Stimulated activated CD8-positive, alpha-beta memory T cell treated with anti-CD3 and anti-CD28 coated beads, Interleukin-12 subunit alpha, Interleukin-12 subunit beta, amount 100 ng/mL, for 24 hours (primary cell): ENCODE measurements around the gene WDR90.

Experiments used
- DNase-seq: peaks from one replicate; pipeline ENCODE4 v3.0.0-alpha.2; 2020; ENCODE audit errors: extremely low read depth

Gene WDR90

DNA sequence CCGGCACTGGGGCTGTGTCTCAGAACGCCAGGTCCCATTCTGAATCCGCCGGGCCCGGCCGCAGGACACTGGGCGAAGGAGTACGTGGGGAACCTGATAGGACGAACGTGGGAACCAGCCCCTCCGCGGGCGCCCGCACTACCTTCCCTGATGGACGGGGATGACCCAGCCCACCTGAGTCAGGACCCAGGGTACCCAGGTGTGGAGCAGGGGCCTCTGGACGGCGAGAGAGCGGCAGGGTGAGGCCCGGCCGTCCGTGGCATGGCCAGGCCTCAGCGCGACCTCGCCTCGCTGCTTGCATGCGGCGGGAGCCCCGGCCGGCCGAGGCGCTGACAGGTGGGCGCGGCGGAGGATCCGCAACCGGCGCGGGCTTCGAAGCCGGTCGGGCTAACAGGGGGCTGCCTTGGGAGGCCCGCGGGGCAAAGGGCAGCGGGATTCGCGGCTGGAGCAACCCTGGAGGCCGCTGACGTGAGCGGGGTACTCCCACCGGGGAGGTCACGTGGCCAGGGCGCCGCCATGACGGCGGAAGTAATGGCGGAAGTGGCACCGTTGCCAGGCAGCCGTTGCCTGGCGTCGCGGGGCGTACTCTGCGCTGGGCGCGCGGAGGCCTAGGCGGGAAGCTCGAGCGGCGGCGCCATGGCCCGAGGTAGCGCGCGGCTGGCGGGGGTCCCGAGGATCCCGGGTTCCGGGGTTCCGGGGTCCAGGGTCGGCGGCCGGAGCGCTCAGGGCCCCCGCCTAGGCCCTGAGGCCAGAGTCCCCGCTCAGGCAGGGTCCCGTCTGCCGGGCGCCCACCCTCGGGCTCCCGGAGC is at the start of gene WDR90:
Gene WDR90 (plus strand): TSS at position 585 of the 809 bp plus-strand sequence. CDS start 52 bp downstream, at position 637.
- peak; percentile 90 for DNase-seq

DNA sequence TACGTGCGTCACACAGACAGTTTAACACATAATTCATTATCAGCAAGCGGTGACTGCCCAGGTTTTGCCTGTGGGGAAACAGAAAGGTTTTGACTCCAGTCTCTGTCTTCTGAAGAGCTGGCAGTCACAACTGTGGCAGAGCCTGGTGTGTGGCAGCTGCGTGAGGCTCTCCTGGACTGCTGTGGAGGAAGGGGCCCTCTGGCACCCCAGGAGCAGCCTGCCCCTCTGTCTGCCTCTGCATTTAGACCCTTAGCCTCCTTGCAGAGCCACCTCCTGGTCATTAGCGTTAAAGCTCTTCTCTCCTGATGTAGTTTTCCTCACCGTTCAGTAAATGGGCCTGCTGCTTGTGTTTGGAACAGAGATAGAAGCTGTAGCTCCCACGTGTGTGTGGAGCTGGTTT is 48.4 kb upstream of the WDR90 start:
- no peak for DNase-seq

- DNase-seq, result no peak
Observed at GRCh38 chr16:603933-604332, 45.2 kb upstream of the WDR90 start.

GRCh38 chr16:606656-607307 is 42.4 kb upstream of the WDR90 start:
- DNase-seq, result no peak

- no peak for DNase-seq
Observed at GRCh38 chr16:608019-608418, 41.1 kb upstream of the WDR90 start.

DNA sequence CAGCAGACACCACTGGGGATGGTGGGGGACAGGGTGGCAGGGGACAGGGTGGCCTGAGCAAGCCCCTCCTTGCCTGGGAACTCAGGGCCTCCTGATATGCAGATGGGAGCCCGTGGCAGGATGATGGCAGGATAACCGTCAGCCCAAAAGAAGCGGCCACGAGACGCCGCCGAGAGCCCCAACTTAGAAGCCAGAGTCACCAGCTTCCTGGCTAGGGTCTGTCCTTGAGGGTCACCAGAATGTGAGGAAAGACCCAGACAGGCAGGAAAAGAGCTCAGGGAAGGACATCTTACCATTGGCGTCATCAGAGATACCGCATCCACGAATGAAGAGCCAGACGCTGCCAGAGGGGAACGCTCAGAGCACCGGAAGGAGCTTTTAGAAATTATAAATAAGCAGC is 39.8 kb upstream of the WDR90 start:
- no peak for DNase-seq

DNA sequence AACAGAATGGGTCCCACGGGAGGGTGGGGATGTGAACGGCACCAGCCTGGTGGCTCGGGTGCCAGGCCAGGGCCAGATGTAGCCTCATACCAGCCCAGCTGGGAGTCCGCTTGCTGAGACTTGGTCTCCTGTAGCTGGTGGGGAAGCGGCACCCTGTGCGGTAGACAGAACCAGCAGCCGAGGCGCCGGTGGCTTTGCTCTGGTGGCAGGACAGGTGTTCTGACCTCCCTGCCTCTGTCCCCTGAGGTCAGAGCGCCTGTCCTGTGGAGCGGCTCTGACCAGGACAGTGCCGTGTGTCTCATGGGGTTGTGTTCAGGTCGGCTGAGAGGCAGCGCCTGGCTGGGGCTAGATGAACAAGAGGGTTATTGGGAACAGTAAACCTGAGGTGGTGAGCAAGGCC is 39.2 kb upstream of the WDR90 start:
- no peak for DNase-seq

DNA sequence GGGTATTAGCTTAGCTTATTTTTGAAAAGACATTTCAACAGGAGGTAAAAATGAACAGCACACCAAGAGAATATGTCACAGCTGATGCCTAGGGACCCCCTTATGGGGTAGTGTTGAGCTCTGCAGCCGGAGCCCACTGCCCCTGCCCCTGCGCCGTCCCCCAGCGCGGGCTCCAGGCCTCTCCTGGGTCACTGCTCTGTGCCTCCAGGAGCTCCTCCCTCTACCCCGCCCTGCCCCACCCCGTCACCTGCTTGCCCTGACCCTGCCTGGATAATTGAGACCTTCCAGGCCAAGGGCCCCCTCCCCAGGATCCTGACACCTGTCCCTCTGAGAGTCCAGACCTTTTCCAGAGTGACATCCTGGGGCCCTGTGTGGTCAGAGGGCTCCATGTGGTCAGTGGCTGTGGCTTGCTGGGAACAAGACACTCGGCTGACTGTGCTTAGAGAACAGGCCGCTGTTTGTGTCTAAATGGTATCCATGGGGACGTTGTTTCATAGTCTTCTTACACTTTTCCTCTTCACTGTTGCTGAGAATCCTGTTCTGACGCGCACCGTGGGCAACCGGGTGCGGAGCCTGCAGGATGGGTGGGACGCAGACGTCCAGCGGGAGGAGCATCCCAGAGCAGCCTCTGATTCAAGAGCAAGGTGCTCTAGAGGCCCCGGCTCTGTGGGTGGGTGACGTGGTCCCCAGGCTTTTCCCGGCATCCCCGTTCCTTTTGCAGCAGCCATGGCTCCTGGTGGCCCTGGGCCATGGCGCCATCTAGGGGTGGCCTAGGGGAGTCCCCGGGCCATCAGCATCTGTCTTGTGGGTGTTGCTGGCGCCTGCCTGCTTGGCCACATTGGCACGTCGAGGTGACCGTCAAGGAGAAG is 38.4 kb upstream of the WDR90 start:
- no peak for DNase-seq

DNA sequence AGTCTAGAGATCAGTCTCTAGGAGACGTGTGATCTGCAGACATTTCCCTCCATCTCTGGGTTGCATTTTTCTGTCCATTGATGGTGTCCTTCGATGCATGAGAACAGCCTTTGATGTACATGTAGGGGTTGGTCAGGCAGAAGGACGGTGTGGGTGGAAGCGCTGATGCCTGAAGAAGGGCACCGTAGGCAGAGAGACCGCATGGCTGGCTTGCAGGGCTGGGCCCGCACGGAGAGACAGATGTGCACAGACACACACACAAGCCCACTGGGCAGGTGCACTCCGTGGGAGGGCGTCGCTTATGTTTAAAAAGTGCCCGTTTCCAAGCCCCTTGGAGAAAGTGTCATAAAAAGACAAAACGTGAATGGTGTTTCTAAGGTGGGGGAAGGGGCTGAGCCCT is 34.0 kb upstream of the WDR90 start:
- DNase-seq, result no peak

DNA sequence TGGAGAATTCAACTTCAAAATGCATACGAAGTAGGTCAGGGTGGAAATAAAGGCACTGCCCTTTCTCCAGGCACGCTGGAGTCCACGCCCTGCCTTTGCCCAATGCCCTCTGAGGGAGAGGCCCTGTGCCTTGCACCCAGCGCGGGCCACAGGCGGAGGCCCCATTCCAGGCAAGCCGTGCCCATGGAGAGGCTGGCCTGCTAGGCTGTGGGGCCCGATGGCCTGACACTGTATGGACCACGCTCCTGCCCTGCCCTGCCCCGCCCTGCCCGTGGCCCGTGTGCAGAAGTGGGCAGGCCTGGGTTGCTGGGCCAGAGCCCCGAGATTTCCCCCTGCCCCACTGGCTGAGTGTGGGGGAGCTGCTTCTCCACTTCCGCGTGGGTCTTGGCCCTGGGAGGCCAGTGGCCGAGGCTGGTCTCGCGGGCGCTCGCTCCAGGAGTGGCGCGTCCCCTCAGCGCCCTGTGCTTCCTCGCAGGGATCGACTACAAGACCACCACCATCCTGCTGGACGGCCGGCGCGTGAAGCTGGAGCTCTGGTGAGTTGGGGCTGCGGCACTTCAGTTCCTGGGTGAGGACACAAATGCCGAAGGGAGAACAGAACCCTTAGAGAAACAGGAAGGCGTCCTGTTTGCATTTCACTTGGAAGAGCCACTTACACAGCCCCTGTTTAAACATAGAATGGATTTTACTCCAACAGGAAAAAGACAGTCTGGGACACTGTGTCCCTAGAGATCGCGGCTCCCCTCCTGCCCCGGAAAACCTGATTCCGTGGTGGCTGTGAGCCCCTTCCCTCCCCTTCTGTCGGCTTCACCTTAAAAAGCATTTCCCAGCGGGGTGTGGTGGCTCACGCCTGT is 32.2 kb upstream of the WDR90 start:
- DNase-seq, result no peak

DNA sequence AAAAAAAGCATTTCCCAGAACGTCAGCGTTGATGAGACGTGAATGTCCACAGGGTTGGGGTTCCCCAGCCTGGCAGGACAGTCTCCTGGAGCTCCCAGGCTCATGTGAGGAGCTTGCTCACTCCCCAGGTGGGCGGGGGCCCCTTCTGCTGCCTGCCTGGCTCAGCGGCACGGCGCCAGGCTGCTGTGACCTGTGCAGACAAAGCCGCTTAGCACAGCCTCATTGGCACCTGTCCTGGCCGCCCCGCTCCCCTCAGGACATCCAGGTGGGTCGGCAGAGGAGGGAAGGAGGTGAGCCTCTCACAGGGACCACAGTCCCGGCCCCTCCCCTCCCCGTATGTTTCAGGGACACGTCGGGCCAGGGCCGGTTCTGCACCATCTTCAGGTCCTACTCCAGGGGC is 31.3 kb upstream of the WDR90 start:
- DNase-seq, result no peak

- DNase-seq, result no peak
Observed at GRCh38 chr16:619476-620100, 29.6 kb upstream of the WDR90 start.

DNA sequence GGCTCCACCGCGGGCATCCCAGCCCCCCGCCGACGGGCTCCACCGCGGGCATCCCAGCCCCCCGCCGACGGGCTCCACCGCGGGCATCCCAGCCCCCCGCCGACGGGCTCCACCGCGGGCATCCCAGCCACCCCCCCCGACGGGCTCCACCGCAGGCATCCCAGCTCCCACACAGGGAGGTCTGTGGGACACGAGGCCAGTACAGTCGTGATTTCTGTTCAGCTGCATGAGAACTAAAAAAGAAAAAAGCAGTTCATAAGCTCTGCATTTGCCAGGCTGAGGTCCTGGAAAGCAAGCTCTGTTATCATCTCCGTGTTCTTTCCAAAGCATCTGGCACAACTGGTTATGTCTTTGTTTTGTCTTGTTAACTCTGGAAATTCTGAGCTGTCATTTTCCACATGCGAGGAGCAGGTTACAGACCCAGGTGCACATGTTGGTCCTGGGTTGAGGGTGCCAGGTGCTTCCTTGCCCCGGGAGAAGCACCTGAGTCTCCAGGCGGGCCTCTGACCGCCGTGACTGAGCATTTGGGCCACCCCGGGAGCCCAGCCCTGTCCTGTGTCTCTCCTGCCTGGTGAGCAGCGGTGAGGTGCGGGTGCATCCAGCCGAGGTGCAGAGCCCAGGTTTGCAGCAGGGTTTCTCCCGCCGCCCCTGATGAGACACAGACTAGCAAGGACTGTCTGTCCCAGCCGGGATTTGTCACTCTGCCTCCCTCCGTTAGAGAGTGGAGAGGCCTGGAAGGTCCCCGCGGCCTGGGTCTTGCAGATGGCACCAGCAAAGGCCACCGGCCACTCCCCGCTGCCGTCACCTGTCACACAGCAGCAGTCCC is 28.3 kb upstream of the WDR90 start:
- DNase-seq, result no peak

- no peak for DNase-seq
Observed at GRCh38 chr16:621526-622105, 27.5 kb upstream of the WDR90 start.

DNA sequence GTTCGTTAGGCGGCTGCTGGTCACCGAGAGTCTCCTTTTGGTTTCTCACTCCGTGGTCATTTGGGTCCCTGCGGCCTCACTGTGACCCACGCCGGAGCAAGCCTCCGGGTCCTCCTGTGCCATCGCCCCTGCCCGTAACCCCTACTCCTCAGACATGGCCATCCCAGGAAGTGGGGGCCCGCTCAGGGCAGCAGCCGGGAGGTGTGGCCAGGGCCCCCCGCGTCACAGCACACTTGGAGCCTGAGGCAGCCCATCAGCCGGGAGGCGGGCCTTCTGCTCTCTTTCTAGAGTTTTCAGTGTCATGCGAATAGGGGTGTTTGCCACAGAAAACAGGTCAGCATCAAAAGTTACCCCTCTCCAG is 26.3 kb upstream of the WDR90 start:
- no peak for DNase-seq

DNA sequence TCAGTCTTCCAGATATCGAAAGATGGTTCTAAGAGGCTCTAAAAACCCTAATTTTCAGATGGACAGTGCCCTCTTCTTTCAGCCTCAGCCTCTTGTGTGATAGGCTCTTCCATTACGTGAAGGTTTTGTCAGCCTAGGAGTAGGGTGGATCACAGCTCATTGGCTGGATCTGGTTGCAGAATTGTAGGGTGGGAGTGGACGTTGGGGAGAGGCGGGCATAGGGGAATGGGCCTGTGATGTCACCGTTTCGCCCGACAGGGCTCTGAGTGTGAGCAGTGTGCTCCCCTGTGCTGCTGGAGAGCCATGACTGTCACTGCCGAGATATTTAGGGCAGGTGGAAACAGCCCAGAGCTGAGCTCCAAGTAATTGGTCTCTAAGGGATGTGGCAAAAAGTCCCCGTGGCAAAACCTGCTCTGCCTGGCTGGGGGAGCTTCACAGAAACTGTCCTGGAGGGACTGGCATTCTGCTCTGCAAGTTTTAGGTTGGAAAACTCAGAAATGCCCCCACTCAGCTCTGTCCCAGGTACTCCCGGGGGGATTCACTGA is 24.6 kb upstream of the WDR90 start:
- no peak for DNase-seq

- no peak for DNase-seq
Observed at GRCh38 chr16:625117-625976, 23.8 kb upstream of the WDR90 start.

DNA sequence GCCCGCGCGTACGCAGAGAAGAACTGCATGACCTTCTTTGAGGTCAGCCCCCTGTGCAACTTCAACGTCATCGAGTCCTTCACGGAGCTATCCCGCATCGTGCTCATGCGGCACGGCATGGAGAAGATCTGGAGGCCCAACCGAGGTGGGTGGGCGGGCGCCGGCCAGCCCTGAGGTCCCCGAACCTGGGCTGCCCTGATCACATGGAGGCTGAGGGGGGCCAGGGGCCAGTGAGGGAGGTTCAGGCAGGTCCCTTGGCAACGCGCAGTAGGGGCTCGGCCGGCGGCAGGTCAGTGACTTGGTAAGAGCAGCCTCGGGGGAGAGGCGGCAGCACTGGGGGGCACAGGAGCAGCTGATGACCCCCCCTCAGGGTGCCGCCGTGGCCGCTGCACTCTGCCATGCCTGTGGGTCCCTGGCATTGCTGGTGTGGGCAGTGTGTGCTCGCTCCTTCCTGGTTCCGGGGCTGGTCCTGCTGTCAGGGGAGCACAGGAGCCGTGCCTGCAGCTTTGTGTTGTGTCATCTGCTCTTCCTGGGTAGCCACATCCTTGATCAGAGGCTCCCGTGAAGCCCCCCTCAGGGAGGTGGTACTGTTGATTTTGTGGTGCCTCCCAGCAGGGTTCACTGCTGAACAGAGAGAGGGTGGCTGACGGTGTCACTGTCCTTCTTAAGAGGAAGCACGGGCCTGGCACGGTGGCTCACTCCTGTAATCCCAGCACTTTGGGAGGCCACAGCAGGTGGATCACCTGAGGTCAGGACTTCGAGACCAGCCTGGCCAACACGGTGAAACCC is 23.0 kb upstream of the WDR90 start:
- DNase-seq, result no peak
